Uterus (tissue), 4 donors: Measurements from ENCODE around the gene CCSER1. TPM values are rescaled to one million over a fixed set of nuclear protein-coding genes. Genes with fewer than 3 reads are reported as not detected.
"Not testable (repeated sequence)": the region's sequence is repeated elsewhere in the genome, so short reads cannot be mapped to it uniquely, and the experiment has no call there.

Source experiments
- DNase-seq, 2 donors: peaks; one replicate each; pipeline ENCODE4 v3.0.0-alpha.2; 2019 to 2020
- H3K27ac ChIP-seq, 2 donors: fragments of 200-600 bp; sonication (generic); 1 replicate in 1 of 2; 2 replicates in 1 of 2; pipeline ENCODE4 v1.5.1; 2016 to 2018
- H3K27me3 ChIP-seq, 2 donors: fragments of 200-600 bp; sonication (generic); one replicate each; pipeline ENCODE4 v1.5.1; 2018 to 2019; ENCODE audit warnings: control low read depth in 1 of 2
- H3K36me3 ChIP-seq, 2 donors: fragments of 200-600 bp; sonication (generic); one replicate each; pipeline ENCODE4 v1.5.1; 2019; ENCODE audit warnings: control low read depth in 1 of 2
- H3K4me1 ChIP-seq, 2 donors: fragments of 200-600 bp; sonication (generic); one replicate each; pipeline ENCODE4 v1.5.1; 2018 to 2019; ENCODE audit warnings: control low read depth in 1 of 2
- H3K4me3 ChIP-seq, 2 donors: fragments of 200-600 bp; sonication (generic); 1 replicate in 1 of 2; 2 replicates in 1 of 2; pipeline ENCODE4 v1.5.1; 2018 to 2019; ENCODE audit warnings: mild to moderate bottlenecking in 1 of 2
- H3K9me3 ChIP-seq, 2 donors: fragments of 200-600 bp; sonication (generic); one replicate each; pipeline ENCODE4 v1.5.1; 2019; ENCODE audit warnings: control low read depth in 1 of 2
- POLR2A ChIP-seq, 2 donors: fragments of 450-650 bp; IDR thresholded peaks; one replicate each; pipeline ENCODE4 v1.6.1; 2016; ENCODE audit warnings: antibody characterized with exemption in 2 of 2, mild to moderate bottlenecking in 1 of 2, moderate library complexity in 1 of 2
- intact Hi-C: fragments of 100-400 bp; cut with DNase I; formaldehyde crosslinking; loops from one replicate; pipeline ENCODE4 v1.15.1; 2023; ENCODE audit warnings: low total_unique reads
- total RNA-seq, 4 donors: library from RNA; depleted of rRNA in 3 of 4; stranded (reverse); fragments of >200 nt in 3 of 4; gene quantifications; one replicate each; pipeline versions ENCODE4 v1.1.0 to v1.2.4, GENCODE V29; 2014 to 2023
- TF ChIP-seq, protein P1 (sequence below), 4 experiments: fragments of 200-600 bp in 2 of 4; fragments of 450-650 bp in 2 of 4; sonication (generic) in 2 of 4; IDR thresholded peaks; one replicate each; pipeline ENCODE4 v1.5.1; 2016 to 2019; ENCODE audit warnings: antibody characterized with exemption in 4 of 4, mild to moderate bottlenecking in 2 of 4, moderate library complexity in 1 of 4
- donor health status: DM: yes; HTN: yes; CAD: no.

The CCSER1 gene
- total RNA-seq, 4 donors from 2014 or later = 2.8 to 54.7 (median 11.9) TPM

DNA sequence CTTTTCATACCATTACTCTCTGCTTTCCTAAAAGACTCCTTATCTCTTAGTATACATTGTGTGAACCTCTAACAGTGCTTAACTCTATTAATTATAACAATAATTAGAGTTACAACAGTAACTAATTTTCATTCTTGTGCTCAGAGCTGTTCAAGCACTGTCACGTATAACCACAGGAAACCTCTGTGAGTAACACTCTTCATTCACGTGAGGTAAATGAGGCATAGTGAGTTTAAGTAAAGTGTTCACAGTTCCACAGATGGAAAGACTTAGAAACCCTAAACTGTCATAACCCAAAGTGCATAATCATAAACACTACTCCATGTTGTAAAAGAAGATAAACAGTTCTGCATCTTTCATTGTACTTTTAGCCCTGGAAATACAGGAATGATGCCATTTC is 222.4 kb downstream of the CCSER1 start:
- Histone ChIP-seq H3K4me1 (no peaks in the 10 kb centered on the region), H3K27me3 (no peaks in the 10 kb centered on the region), H3K9me3 (no peaks in the 10 kb centered on the region), H3K27ac (no peak overlapping the region), H3K4me3 (no peak overlapping the region), H3K36me3 (no peaks in the 10 kb centered on the region)
- no peak for DNase-seq
- TF ChIP-seq POLR2A (IDR thresholded peaks at IDR 0.05) = no peak
- TF ChIP-seq, protein P1, sequence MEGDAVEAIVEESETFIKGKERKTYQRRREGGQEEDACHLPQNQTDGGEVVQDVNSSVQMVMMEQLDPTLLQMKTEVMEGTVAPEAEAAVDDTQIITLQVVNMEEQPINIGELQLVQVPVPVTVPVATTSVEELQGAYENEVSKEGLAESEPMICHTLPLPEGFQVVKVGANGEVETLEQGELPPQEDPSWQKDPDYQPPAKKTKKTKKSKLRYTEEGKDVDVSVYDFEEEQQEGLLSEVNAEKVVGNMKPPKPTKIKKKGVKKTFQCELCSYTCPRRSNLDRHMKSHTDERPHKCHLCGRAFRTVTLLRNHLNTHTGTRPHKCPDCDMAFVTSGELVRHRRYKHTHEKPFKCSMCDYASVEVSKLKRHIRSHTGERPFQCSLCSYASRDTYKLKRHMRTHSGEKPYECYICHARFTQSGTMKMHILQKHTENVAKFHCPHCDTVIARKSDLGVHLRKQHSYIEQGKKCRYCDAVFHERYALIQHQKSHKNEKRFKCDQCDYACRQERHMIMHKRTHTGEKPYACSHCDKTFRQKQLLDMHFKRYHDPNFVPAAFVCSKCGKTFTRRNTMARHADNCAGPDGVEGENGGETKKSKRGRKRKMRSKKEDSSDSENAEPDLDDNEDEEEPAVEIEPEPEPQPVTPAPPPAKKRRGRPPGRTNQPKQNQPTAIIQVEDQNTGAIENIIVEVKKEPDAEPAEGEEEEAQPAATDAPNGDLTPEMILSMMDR (IDR thresholded peaks at IDR 0.05) = no peak
- intact Hi-C loops = no loop called here

DNA sequence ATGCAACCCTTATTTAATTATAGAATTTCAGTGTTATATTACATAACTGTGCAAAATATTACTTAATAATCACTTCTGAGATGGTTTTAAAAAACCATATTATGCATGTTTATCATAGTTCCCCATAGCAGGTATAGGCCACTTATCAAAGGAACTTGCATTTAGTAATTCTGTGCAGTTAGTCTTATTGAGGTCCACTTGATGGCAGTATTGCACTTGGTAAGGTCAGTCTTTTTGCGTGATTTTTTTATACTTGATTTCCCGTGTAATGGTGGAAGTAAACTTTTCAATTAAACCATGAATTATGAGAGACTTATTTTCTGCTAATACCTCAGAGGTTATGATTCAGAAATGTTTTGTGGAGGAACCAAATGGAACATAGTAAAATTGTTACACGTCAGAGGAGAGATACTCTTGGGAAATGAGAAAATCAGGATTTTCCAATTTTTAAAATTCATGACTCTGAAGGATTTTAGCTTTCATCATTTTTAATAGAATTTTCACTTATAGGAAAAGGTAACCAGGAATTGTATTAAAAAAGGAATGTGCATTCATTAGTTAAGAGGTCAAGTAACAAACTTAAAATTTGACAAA is 230.0 kb downstream of the CCSER1 start:
- intact Hi-C loops = no loop called here
- no peaks in the 10 kb centered on the region for H3K9me3 ChIP-seq
- TF ChIP-seq POLR2A (IDR thresholded peaks at IDR 0.05) = no peak
- TF ChIP-seq, protein P1 (IDR thresholded peaks at IDR 0.05) = peak in 3 of 4 experiments; percentile 11 to 24 (median 22)
- DNase-seq = no peak
- H3K36me3 ChIP-seq = no peaks in the 10 kb centered on the region
- no peaks in the 10 kb centered on the region for H3K4me1 ChIP-seq
- no peak overlapping the region for H3K4me3 ChIP-seq
- H3K27ac ChIP-seq = no peak overlapping the region
- H3K27me3 ChIP-seq = no peaks in the 10 kb centered on the region

DNA sequence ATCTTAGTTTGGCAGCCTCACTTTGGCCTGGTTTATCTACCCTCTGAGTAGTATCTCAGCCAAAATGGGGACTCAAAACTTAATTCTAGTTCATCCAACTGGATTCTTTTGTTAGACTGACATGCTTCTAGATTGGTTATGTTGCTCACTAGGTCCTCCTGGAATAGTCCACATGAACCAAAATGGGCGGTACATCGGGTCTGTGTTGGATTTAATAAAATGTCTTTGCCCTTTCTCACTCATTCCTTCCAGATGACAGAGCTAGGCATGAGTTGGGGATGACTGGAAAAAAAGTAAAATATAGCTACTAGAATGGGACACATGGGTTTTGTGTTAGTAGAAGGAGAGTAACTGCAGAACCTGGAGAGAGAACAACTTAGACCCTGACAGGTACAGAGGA is 247.9 kb downstream of the CCSER1 start:
- intact Hi-C loops = no loop called here

DNA sequence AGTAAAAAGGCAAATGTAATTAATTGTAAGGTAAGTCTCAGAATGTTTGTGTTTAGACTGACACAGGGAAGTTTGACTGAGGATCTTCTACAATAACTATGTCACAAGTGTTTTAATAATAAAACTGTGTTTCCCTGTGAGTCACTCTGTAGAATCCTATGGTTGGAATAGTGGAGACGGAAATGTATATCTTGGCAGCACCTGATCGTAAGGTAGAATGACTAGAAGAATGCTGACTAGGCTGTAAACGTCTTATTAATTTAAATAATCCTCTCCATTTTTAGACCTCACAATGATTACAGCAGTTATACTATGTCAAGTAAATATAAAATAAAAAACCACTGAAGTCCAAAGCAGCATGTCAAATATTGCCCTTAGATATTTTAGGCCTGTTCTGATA is 266.0 kb downstream of the CCSER1 start:
- H3K4me1 ChIP-seq = no peaks in the 10 kb centered on the region
- no peaks in the 10 kb centered on the region for H3K36me3 ChIP-seq
- no peak overlapping the region for H3K4me3 ChIP-seq
- no peak overlapping the region for H3K27ac ChIP-seq
- H3K9me3 ChIP-seq = no peaks in the 10 kb centered on the region
- intact Hi-C loops = no loop called here
- TF ChIP-seq POLR2A (IDR thresholded peaks at IDR 0.05) = no peak
- TF ChIP-seq, protein P1 (IDR thresholded peaks at IDR 0.05) = no peak
- no peak for DNase-seq
- no peaks in the 10 kb centered on the region for H3K27me3 ChIP-seq

More for the DNA sequence above, 247.9 kb downstream of the CCSER1 start:
- TF ChIP-seq, protein P1 (IDR thresholded peaks at IDR 0.05) = no peak
- no peak for TF ChIP-seq POLR2A (IDR thresholded peaks at IDR 0.05)
- no peaks in the 10 kb centered on the region for H3K4me1 ChIP-seq
- H3K4me3 ChIP-seq = no peak overlapping the region
- no peaks in the 10 kb centered on the region for H3K36me3 ChIP-seq
- no peak overlapping the region for H3K27ac ChIP-seq
- no peak for DNase-seq
- H3K9me3 ChIP-seq = no peaks in the 10 kb centered on the region
- H3K27me3 ChIP-seq = no peaks in the 10 kb centered on the region

DNA sequence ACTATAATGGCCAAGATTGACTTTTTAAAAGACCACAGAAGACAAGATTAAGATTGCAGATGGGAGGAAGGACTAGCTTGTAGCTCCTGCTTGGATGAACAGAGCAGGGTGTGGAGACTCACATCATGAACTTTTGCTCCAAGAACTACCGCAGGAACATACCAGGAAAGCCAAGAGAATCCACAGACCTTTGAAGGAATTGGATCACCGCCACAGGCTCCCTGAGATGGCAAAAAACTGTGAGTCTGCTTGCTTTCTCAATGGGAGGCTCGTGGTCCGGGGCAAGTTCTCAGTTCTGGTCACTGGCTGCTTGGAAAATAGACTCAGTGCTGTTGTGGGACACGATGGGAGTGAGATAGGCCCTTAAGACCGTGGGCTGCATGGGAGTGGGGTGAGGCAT is 276.6 kb downstream of the CCSER1 start:
- no peak for DNase-seq
- Histone ChIP-seq H3K27me3 (no peaks in the 10 kb centered on the region), H3K4me3 (no peak overlapping the region), H3K36me3 (no peaks in the 10 kb centered on the region), H3K4me1 (no peaks in the 10 kb centered on the region), H3K9me3 (no peaks in the 10 kb centered on the region), H3K27ac (no peak overlapping the region)
- no peak for TF ChIP-seq POLR2A (IDR thresholded peaks at IDR 0.05)
- TF ChIP-seq, protein P1 (IDR thresholded peaks at IDR 0.05) = no peak
- intact Hi-C loops = no loop called here

- H3K4me3 ChIP-seq, intact Hi-C loops, H3K27ac ChIP-seq, H3K4me1 ChIP-seq, H3K36me3 ChIP-seq, H3K9me3 ChIP-seq, DNase-seq, H3K27me3 ChIP-seq: not testable (repeated sequence)
Measured at GRCh38 chr4:90407897-90408296, 280.7 kb downstream of the CCSER1 start.

GRCh38 chr4:90412786-90413185 is 285.6 kb downstream of the CCSER1 start:
- H3K9me3 ChIP-seq, H3K27me3 ChIP-seq, DNase-seq, H3K36me3 ChIP-seq, H3K4me1 ChIP-seq, H3K4me3 ChIP-seq, H3K27ac ChIP-seq, intact Hi-C loops: not testable (repeated sequence)
